ENCODE measurements around the gene GRID1. TPM values are rescaled to one million over a fixed set of nuclear protein-coding genes. Genes with fewer than 3 reads are reported as not detected.

The GRID1 gene
- 0.29 TPM in 1 of 2 replicates, not detected in the other for total RNA-seq

GRCh38 chr10:86366033-86366901 is at the start of gene GRID1:
TSS of gene GRID1 (minus strand) at chr10:86366795.

Small RNAs within 50 kb of the gene (small RNA-seq; reads per million reads assigned to genes)
- gene MIR346 (ENCODE audit: low replicate concordance) (not detected), gene RF02271 (ENCODE audit: low replicate concordance) (not detected), gene RN7SKP238 (ENCODE audit: low replicate concordance) (not detected), gene RNA5SP322 (ENCODE audit: low replicate concordance) (not detected)

Other genes starting within 250 kb of the GRID1 start
- gene WAPL, start 155.0 kb upstream of the GRID1 start, total RNA-seq: 45.1 and 46.2 TPM in 2 replicates

All from placental pericyte (primary cell).